ENCODE results near the gene PIK3CG.

DNA sequence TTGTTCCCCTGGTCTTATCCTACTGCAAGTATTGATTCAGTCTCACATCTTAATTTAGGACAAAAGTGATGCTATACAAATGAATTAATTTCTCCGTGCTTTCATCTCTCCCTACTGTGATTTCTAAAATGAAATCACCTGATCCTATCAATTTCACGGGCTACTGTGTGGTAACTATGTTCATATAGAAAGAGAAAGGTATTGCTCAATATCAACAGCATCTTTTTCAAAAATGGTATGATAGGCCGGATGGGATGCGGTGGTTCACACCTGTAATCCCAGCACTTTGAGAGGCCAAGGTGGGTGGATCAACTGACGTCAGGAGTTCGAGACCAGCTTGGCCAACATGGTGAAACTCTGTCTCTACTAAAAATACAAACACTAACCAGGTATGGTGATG lies 71.2 kb downstream of the PIK3CG start:
- TF ChIP-seq, protein P1, sequence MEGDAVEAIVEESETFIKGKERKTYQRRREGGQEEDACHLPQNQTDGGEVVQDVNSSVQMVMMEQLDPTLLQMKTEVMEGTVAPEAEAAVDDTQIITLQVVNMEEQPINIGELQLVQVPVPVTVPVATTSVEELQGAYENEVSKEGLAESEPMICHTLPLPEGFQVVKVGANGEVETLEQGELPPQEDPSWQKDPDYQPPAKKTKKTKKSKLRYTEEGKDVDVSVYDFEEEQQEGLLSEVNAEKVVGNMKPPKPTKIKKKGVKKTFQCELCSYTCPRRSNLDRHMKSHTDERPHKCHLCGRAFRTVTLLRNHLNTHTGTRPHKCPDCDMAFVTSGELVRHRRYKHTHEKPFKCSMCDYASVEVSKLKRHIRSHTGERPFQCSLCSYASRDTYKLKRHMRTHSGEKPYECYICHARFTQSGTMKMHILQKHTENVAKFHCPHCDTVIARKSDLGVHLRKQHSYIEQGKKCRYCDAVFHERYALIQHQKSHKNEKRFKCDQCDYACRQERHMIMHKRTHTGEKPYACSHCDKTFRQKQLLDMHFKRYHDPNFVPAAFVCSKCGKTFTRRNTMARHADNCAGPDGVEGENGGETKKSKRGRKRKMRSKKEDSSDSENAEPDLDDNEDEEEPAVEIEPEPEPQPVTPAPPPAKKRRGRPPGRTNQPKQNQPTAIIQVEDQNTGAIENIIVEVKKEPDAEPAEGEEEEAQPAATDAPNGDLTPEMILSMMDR (IDR thresholded peaks at IDR 0.05), result no peak
- no peak for TF ChIP-seq POLR2A (IDR thresholded peaks at IDR 0.05)

Data from stomach (tissue), 4 donors.